H1 (cell line): ENCODE results near the gene AP1M1.

Experiments used
- CHD1 ChIP-seq: IDR thresholded peaks from 2 replicates; pipeline ENCODE4 v1.6.1; 2012; ENCODE audit warnings: low read depth, low read length, improper control_type of control experiment
- JUN ChIP-seq: IDR thresholded peaks from 2 replicates; pipeline ENCODE4 v1.6.1; 2011; ENCODE audit warnings: low read depth, mild to moderate bottlenecking, improper control_type of control experiment, low read length
- TEAD4 ChIP-seq: IDR thresholded peaks from 2 replicates; pipeline ENCODE4 v1.6.1; 2012; ENCODE audit warnings: low read depth, low read length, inconsistent platforms, mixed read lengths
- USF2 ChIP-seq: IDR thresholded peaks from 2 replicates; pipeline ENCODE4 v1.6.1; 2011; ENCODE audit warnings: low read length, improper control_type of control experiment

- TF ChIP-seq JUN = no peak
- no peak for TF ChIP-seq USF2
- no peak for TF ChIP-seq CHD1
- no peak for TF ChIP-seq TEAD4
Measured at GRCh38 chr19:16161840-16162239, 35.9 kb upstream of the AP1M1 start.
